Brain microvascular endothelial cell (primary cell): ENCODE measurements around the gene STAG1.

Source experiments
- DNase-seq: peaks from one replicate; pipeline ENCODE4 v3.0.0-alpha.2; 2020
- H3K27ac ChIP-seq: fragments of 250-450 bp; sonication (Bioruptor Pico); 2 replicates; pipeline ENCODE4 v1.5.1; 2020; ENCODE audit warnings: mild to moderate bottlenecking, moderate library complexity
- H3K27me3 ChIP-seq: fragments of 250-450 bp; sonication (Bioruptor Pico); replicated peaks from 2 replicates; pipeline ENCODE4 v1.5.1; 2020; ENCODE audit warnings: mild to moderate bottlenecking
- H3K36me3 ChIP-seq: fragments of 250-450 bp; sonication (Bioruptor Pico); replicated peaks from 2 replicates; pipeline ENCODE4 v1.5.1; 2020; ENCODE audit warnings: mild to moderate bottlenecking
- H3K4me3 ChIP-seq: 2 replicates; pipeline ENCODE4 v1.5.1; 2011; ENCODE audit warnings: low read depth, mild to moderate bottlenecking, control low read depth, low read length, moderate library complexity
- in situ Hi-C: cut with HindIII; loops from 2 replicates; pipeline ENCODE4 v1.10.0; 2017; ENCODE audit warnings: low sequenced_read_pairs, low pct_ligation_motif_present
- TF ChIP-seq, protein P1 (sequence below): IDR thresholded peaks from 2 replicates; pipeline ENCODE4 v1.5.1; 2011; ENCODE audit warnings: low read depth, mild to moderate bottlenecking, moderate library complexity, low read length, control low read depth, inconsistent platforms; ENCODE audit errors: missing control alignments

STAG1 gene

DNA sequence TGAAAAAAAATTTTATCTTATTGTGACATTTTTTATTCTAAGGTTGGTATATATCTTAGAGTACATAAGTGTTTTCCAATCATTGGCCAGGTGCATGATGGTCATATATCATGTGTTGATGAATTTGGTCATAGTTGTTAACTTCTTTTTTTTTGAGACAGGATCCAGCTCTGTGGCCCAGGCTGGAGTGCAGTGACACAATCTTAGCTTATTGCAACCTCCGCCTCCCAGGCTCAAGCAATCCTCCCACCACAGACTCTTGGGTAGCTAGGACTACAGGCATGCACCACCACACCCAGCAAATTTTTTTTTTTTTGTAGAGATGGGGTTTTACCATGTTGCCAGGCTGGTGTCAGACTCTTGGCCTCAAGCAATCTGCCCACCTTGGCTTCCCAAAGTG is 458.0 kb downstream of the STAG1 start:
- no peak overlapping the region for H3K27ac ChIP-seq
- H3K4me3 ChIP-seq: no peak overlapping the region
- in situ Hi-C loops: no loop called here
- H3K36me3 ChIP-seq: peaks cover 2% of the 10 kb centered on the region
- TF ChIP-seq, protein P1, sequence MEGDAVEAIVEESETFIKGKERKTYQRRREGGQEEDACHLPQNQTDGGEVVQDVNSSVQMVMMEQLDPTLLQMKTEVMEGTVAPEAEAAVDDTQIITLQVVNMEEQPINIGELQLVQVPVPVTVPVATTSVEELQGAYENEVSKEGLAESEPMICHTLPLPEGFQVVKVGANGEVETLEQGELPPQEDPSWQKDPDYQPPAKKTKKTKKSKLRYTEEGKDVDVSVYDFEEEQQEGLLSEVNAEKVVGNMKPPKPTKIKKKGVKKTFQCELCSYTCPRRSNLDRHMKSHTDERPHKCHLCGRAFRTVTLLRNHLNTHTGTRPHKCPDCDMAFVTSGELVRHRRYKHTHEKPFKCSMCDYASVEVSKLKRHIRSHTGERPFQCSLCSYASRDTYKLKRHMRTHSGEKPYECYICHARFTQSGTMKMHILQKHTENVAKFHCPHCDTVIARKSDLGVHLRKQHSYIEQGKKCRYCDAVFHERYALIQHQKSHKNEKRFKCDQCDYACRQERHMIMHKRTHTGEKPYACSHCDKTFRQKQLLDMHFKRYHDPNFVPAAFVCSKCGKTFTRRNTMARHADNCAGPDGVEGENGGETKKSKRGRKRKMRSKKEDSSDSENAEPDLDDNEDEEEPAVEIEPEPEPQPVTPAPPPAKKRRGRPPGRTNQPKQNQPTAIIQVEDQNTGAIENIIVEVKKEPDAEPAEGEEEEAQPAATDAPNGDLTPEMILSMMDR: no peak
- no peak for DNase-seq
- H3K27me3 ChIP-seq: no peaks in the 10 kb centered on the region

- peaks cover 2% of the 10 kb centered on the region for H3K36me3 ChIP-seq
- in situ Hi-C loops: no loop called here
- no peak overlapping the region for H3K4me3 ChIP-seq
- no peaks in the 10 kb centered on the region for H3K27me3 ChIP-seq
- DNase-seq: no peak
- TF ChIP-seq, protein P1: no peak
- H3K27ac ChIP-seq: no peak overlapping the region
Observed at GRCh38 chr3:136293279-136293678, 458.9 kb downstream of the STAG1 start.

DNA sequence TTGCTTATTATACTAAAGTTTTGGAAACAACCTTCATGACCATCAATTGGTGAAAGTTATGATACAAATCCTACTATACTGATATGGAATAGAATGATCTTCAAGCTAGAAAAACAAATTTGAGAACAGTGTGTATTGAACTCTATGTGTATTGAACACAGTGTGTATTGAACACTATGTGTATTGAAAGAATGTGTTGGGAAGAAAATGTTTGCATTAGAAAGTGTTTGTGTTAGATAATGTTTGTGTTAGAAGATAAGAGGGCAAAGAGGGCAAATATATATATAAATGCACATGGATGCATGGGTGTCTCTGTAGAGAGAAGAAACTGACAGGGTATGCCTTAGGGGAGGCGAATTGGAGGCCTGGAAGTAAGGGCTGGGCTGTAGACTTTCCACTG is 459.7 kb downstream of the STAG1 start:
- H3K36me3 ChIP-seq: no peaks in the 10 kb centered on the region
- in situ Hi-C loops: no loop called here
- DNase-seq: no peak

GRCh38 chr3:136291302-136291701 is 460.9 kb downstream of the STAG1 start:
- DNase-seq: no peak
- no peaks in the 10 kb centered on the region for H3K36me3 ChIP-seq
- in situ Hi-C loops: no loop called here
- no peaks in the 10 kb centered on the region for H3K27me3 ChIP-seq
- no peak overlapping the region for H3K27ac ChIP-seq
- TF ChIP-seq, protein P1: no peak
- no peak overlapping the region for H3K4me3 ChIP-seq

More for the DNA sequence above, 459.7 kb downstream of the STAG1 start:
- no peak overlapping the region for H3K4me3 ChIP-seq
- no peaks in the 10 kb centered on the region for H3K27me3 ChIP-seq
- TF ChIP-seq, protein P1: no peak
- no peak overlapping the region for H3K27ac ChIP-seq
